Hepatocyte (in vitro differentiated cells): Measurements from ENCODE around the gene MEIKIN.

ENCODE experiments used
- EZH2 ChIP-seq: fragments of 200-600 bp; sonication (generic); IDR thresholded peaks from 2 replicates; pipeline ENCODE4 v1.6.1; 2016; ENCODE audit warnings: antibody characterized with exemption, mild to moderate bottlenecking, borderline replicate concordance
- TF ChIP-seq, protein P1 (sequence below): fragments of 200-600 bp; sonication (generic); IDR thresholded peaks from 2 replicates; pipeline ENCODE4 v1.5.1; 2016; ENCODE audit warnings: antibody characterized with exemption, mild to moderate bottlenecking; ENCODE audit not compliant: poor library complexity

DNA sequence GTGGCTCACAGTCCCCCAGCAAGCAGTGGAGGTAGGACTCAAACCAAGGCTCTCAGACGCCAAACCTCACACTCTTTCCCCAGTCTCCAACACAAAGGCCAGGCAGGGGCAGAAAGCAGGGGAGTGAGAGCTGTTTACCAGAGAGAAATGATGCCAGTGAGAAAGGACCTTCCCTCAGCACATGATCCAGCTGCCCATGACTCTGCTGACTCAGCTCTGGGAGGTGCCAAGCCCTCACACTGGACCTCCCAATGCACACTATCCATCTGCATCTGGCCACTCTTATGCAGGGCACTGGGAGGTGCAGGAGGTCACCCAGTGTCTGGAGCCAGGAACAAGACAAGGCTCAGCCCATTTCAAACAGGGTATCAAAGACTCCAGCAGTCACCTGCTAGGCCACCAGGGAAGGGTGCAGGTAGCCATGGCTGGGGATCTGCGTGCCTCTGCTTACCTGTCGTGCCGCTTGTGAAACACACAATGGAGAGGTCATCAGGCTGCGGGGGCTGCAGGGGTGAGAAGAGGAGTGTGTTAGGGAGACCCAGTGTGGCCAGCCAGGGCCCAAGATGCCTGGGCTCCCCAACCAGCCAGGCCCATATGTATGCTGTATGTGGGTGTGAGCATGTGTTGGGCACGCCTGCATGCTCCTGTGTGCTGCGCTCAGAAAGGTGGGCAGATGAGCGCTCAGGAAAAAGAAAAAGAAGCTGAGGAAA is 39.6 kb upstream of the MEIKIN start:
- TF ChIP-seq EZH2: no peak
- TF ChIP-seq, protein P1, sequence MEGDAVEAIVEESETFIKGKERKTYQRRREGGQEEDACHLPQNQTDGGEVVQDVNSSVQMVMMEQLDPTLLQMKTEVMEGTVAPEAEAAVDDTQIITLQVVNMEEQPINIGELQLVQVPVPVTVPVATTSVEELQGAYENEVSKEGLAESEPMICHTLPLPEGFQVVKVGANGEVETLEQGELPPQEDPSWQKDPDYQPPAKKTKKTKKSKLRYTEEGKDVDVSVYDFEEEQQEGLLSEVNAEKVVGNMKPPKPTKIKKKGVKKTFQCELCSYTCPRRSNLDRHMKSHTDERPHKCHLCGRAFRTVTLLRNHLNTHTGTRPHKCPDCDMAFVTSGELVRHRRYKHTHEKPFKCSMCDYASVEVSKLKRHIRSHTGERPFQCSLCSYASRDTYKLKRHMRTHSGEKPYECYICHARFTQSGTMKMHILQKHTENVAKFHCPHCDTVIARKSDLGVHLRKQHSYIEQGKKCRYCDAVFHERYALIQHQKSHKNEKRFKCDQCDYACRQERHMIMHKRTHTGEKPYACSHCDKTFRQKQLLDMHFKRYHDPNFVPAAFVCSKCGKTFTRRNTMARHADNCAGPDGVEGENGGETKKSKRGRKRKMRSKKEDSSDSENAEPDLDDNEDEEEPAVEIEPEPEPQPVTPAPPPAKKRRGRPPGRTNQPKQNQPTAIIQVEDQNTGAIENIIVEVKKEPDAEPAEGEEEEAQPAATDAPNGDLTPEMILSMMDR: no peak
